ENCODE data around the gene SLC10A3. TPM values are rescaled to one million over a fixed set of nuclear protein-coding genes. Genes with fewer than 3 reads are reported as not detected.
A peak's percentile ranks its signal among the peaks of the same experiment; 100 is the strongest.

The SLC10A3 gene
- total RNA-seq, 2 experiments from 2014 or later = 15.7 to 16.4 TPM

- CTCF ChIA-PET = interaction anchor here (1.1 kb wide), 1 partner anchor 12 kb away, joined by 3 read pairs; the partner anchor contains the start of gene SLC10A3
- Histone ChIP-seq H3K4me1 (ENCODE audit: insufficient read depth, low read length) (peaks cover 24% of the 10 kb centered on the region), H3K27me3 (ENCODE audit: control insufficient read depth in 1 of 2, insufficient read depth in 2 of 2, low read length in 2 of 2) (no peaks in the 10 kb centered on the region), H3K36me3 (ENCODE audit: insufficient read depth, low read length) (no peaks in the 10 kb centered on the region), H3K4me3 (ENCODE audit: low read length) (peak overlapping the region; percentile 56), H3K9me3 (ENCODE audit: control insufficient read depth in 1 of 2, insufficient read depth in 1 of 2, low read length in 2 of 2) (no peaks in the 10 kb centered on the region), H3K27ac (ENCODE audit: low read depth in 1 of 2, low read length in 2 of 2) (peak overlapping the region; percentile 34 to 74)
- TF ChIP-seq, protein P1, sequence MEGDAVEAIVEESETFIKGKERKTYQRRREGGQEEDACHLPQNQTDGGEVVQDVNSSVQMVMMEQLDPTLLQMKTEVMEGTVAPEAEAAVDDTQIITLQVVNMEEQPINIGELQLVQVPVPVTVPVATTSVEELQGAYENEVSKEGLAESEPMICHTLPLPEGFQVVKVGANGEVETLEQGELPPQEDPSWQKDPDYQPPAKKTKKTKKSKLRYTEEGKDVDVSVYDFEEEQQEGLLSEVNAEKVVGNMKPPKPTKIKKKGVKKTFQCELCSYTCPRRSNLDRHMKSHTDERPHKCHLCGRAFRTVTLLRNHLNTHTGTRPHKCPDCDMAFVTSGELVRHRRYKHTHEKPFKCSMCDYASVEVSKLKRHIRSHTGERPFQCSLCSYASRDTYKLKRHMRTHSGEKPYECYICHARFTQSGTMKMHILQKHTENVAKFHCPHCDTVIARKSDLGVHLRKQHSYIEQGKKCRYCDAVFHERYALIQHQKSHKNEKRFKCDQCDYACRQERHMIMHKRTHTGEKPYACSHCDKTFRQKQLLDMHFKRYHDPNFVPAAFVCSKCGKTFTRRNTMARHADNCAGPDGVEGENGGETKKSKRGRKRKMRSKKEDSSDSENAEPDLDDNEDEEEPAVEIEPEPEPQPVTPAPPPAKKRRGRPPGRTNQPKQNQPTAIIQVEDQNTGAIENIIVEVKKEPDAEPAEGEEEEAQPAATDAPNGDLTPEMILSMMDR (IDR thresholded peaks at IDR 0.05) = no peak
- Mint-ChIP-seq H3K27ac (peak overlapping the region; percentile 90), H3K4me3 (peak overlapping the region; percentile 78), H3K36me3 (ENCODE audit: low read depth) (peaks cover 7% of the 10 kb centered on the region), H3K9me3 (no peaks in the 10 kb centered on the region), H3K27me3 (no peaks in the 10 kb centered on the region), H3K4me1 (ENCODE audit: low read depth) (peaks cover 26% of the 10 kb centered on the region)
- ATAC-seq (ENCODE audit: poor library complexity) (no peak), DNase-seq (no peak)
- POLR2A ChIA-PET = interaction anchor here (0.7 to 1.5 kb wide), 8 partner anchors 9 to 80 kb away, joined by 3 to 8 read pairs (median 3); partner anchors contain the start of genes FAM3A, PLXNA3, RPL10 and UBL4A
- intact Hi-C loops (cut with DNase I, micrococcal nuclease) = loop anchor here in 1 of 2 experiments (1.0 to 5.0 kb wide), 2 partner anchors 20 to 39 kb away; partner anchors contain the start of genes FAM3A and PLXNA3
These were observed 12.4 kb downstream of the SLC10A3 start for GRCh38 chrX:154477891-154478477.

DNA sequence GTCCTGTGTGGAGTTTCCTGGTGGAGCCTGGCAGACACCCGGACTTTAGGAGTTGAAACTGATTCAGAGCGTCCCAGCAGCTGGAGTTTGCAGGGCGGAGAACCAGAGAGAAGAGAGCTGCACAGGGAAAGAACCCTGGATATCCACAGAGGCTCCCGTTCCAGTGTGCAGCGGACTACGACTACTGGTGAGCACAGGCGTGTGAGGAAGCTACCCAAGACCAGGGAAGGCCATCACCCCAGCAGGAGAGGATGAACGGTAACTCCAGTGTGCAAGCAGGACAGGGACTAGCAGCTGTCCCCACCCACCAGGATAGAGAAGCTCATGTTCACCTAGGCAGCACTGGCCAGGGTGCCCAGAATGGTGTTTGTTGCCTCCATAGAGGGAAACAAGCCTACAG is 13.6 kb downstream of the SLC10A3 start:
- Histone ChIP-seq H3K9me3 (ENCODE audit: control insufficient read depth in 1 of 2, insufficient read depth in 1 of 2, low read length in 2 of 2) (no peaks in the 10 kb centered on the region), H3K36me3 (ENCODE audit: insufficient read depth, low read length) (no peaks in the 10 kb centered on the region), H3K27me3 (ENCODE audit: control insufficient read depth in 1 of 2, insufficient read depth in 2 of 2, low read length in 2 of 2) (no peaks in the 10 kb centered on the region), H3K4me1 (ENCODE audit: insufficient read depth, low read length) (peaks cover 24% of the 10 kb centered on the region), H3K27ac (ENCODE audit: low read depth in 1 of 2, low read length in 2 of 2) (no peak overlapping the region), H3K4me3 (ENCODE audit: low read length) (no peak overlapping the region)
- TF ChIP-seq, protein P1 (IDR thresholded peaks at IDR 0.05) = no peak
- peak overlapping the region; percentile 56 for H3K4me3 Mint-ChIP-seq
- DNase-seq (no peak), ATAC-seq (ENCODE audit: poor library complexity) (no peak)
- intact Hi-C loops (cut with DNase I, micrococcal nuclease) = loop anchor here in 1 of 2 experiments (5.0 kb wide), 1 partner anchor 40 kb away; the partner anchor contains the start of gene FAM3A
- H3K9me3 Mint-ChIP-seq = no peaks in the 10 kb centered on the region
- H3K4me1 Mint-ChIP-seq (ENCODE audit: low read depth) = peaks cover 23% of the 10 kb centered on the region
- peaks cover 7% of the 10 kb centered on the region for H3K36me3 Mint-ChIP-seq (ENCODE audit: low read depth)
- peak overlapping the region; percentile 90 for H3K27ac Mint-ChIP-seq
- no peaks in the 10 kb centered on the region for H3K27me3 Mint-ChIP-seq
- ChIA-PET POLR2A (interaction anchor here (1.0 to 1.2 kb wide), 2 partner anchors 33 to 78 kb away, joined by 3 read pairs; no protein-coding TSS in a partner anchor), CTCF (no interaction called here)

GRCh38 chrX:154473683-154474082 is 16.7 kb downstream of the SLC10A3 start:
- POLR2A ChIA-PET = no interaction called here

More at GRCh38 chrX:154473683-154474082, 16.7 kb downstream of the SLC10A3 start:
- intact Hi-C loops (cut with DNase I, micrococcal nuclease) = no loop called here
- Mint-ChIP-seq H3K36me3 (ENCODE audit: low read depth) (peaks cover 17% of the 10 kb centered on the region), H3K9me3 (no peaks in the 10 kb centered on the region), H3K4me3 (no peak overlapping the region), H3K27ac (no peak overlapping the region), H3K4me1 (ENCODE audit: low read depth) (peaks cover 14% of the 10 kb centered on the region), H3K27me3 (no peaks in the 10 kb centered on the region)
- no peaks in the 10 kb centered on the region for H3K9me3 ChIP-seq (ENCODE audit: control insufficient read depth in 1 of 2, insufficient read depth in 1 of 2, low read length in 2 of 2)
- ATAC-seq (ENCODE audit: poor library complexity) (no peak), DNase-seq (no peak)
- peaks cover 14% of the 10 kb centered on the region for H3K36me3 ChIP-seq (ENCODE audit: insufficient read depth, low read length)
- TF ChIP-seq, protein P1 (IDR thresholded peaks at IDR 0.05) = no peak
- peaks cover 16% of the 10 kb centered on the region for H3K4me1 ChIP-seq (ENCODE audit: insufficient read depth, low read length)
- no peak overlapping the region for H3K4me3 ChIP-seq (ENCODE audit: low read length)
- no peak overlapping the region for H3K27ac ChIP-seq (ENCODE audit: low read depth in 1 of 2, low read length in 2 of 2)
- CTCF ChIA-PET = no interaction called here
- no peaks in the 10 kb centered on the region for H3K27me3 ChIP-seq (ENCODE audit: control insufficient read depth in 1 of 2, insufficient read depth in 2 of 2, low read length in 2 of 2)
